Stimulated activated CD4-positive, alpha-beta T cell treated with anti-CD3 and anti-CD28 coated beads, Interleukin-12 subunit alpha, Interleukin-12 subunit beta, amount 100 ng/mL, for 48 hours (primary cell): ENCODE measurements around the gene FAM117B.
"Not testable (repeated sequence)": the region's sequence is repeated elsewhere in the genome, so short reads cannot be mapped to it uniquely, and the experiment has no call there.

Source experiments
- DNase-seq, 3 donors: peaks; one replicate each; pipeline ENCODE4 v3.0.0-alpha.2; 2020; ENCODE audit warnings: low read depth in 2 of 3, low spot score in 1 of 3

FAM117B gene

DNA sequence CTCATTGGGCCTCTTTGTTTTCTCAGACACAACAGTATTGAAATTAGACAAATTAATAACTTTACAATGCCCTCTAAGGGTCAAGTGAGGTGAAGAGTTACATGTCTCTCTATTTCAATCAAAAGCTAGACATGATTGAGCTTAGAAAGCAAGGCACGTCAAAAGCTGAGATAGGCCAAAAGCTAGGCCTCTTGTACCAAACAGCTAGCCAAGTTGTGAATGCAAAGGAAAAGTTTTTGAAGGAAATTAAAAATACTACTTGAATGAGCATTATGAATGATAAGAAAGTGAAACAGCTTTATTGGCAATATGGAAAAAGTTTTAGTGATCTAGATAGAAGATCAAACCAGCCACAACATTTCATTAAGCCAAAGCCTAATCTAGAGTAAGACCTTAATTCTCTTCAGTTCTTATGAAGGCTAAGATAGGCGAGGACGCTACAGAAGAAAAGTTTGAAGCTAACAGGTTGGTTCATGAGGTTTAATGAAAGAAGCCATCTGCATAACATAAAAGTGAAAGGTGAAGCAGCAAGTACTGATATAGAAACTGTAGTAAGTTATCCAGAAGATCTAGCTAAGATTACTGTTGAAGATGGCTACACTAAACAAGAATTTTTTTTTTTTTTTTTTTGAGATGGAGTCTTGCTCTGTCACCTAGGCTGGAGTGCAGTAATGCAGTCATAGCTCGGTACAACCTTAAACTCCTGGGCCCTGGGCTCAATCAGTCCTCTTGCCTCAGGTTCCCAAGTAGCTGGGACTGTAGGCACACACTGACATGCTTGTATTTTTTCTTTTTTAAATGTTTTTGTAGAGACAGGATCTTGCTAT lies 65.5 kb downstream of the FAM117B start:
- DNase-seq, result no peak

- no peak for DNase-seq
Measured at GRCh38 chr2:202703091-202703490, 68.3 kb downstream of the FAM117B start.

DNA sequence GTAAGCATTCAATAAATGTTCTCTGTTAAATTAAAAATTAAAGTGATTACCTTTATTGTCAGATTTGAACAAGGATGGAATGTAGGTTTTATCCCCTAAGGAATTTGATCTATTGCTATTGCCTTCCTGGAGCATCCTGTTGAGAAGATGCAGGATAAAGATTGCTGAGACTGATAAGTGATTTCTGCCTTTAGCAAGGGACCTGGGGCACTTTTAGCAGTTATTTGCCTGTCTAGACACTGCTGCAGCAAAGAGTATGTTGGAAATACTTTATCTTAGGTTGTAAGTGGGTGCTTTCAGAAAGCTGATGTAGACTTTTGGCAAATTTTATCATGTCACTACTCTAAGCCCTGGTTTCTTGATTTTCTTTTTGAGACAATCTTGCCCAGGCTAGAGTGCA lies 69.5 kb downstream of the FAM117B start:
- no peak for DNase-seq

DNA sequence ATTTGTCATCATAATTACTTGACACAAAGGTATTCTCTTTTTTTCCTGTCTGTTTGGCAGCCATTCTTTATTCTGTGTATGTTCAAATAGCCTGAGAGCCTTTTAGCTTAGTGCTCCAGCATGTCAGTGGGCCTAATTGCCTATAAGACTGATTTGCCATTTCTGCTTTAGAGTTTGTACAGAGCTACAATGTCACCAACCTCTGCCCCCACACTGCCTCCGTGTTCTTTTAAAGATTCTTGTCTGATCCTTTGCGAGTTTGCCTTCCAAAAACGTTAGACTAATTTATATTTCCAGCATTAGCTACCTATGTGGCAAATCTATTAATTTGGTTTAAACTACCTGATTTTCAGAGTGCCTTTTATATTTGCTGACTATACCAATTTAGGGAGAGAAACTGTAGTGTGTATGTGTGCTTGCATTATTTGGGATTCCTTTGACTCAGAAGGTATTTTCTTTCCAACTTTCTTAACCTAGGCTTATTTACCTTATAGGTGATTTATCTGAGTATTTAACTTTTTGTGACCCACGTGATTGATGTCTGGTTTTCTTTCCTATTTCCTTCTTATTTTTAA lies 70.8 kb downstream of the FAM117B start:
- DNase-seq, result no peak

DNA sequence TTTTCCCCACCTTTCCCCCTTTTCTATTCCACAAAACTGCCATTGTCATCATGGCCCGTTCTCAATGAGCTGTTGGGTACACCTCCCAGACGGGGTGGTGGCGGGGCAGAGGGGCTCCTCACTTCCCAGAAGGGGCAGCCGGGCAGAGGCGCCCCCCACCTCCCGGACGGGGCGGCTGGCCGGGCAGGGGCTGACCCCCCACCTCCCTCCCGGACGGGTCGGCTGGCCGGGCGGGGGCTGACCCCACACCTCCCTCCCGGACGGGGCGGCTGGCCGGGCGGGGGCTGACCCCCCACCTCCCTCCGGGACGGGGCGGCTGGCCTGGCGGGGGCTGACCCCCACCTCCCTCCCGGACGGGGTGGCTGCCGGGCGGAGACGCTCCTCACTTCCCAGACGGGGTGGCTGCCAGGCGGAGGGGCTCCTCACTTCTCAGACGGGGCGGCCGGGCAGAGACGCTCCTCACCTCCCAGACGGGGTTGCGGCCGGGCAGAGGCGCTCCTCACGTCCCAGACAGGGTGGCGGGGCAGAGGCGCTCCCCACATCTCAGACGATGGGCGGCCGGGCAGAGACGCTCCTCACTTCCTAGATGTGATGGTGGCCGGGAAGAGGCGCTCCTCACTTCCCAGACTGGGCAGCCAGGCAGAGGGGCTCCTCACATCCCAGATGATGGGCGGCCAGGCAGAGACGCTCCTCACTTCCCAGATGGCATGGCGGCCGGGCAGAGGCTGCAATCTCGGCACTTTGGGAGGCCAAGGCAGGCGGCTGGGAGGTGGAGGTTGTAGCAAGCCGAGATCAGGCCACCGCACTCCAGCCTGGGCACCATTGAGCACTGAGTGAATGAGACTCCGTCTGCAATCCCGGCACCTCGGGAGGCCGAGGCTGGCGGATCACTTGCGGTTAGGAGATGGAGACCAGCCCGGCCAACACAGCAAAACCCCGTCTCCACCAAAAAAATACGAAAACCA lies 80.5 kb downstream of the FAM117B start:
- not testable (repeated sequence) for DNase-seq

GRCh38 chr2:202716114-202716718 lies 81.4 kb downstream of the FAM117B start:
- no peak for DNase-seq

DNA sequence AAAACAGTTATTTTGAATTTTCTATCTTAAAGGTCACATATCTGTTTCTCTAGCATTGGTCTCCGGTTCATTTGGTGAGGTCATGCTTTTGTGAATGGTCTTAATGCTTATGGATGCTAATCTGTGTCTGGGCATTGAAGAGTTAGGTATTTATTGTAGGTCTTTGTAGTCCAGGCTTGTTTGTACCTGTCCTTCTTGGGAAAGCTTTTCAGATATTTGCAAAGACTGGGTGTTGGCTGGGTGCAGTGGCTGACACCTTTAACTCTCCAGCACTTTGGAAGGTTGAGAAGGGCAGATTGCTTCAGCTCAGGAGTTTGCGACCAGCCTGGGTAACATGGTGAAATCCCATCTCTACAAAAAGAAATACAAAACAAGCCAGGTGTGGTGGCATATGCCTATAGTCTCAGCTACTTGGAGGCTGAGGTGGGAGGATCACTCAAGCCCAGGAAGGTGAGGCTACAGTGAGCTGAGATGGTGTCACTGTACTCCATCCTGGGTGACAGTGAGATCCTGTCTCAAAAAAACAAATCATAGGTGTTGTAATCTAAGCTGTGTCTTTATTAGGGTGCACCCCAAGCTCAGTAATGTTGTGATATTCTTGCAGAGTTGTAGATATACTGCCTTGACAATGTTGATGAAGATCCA lies 82.3 kb downstream of the FAM117B start:
- no peak for DNase-seq

GRCh38 chr2:202717598-202718310 lies 83.0 kb downstream of the FAM117B start:
- no peak for DNase-seq

DNA sequence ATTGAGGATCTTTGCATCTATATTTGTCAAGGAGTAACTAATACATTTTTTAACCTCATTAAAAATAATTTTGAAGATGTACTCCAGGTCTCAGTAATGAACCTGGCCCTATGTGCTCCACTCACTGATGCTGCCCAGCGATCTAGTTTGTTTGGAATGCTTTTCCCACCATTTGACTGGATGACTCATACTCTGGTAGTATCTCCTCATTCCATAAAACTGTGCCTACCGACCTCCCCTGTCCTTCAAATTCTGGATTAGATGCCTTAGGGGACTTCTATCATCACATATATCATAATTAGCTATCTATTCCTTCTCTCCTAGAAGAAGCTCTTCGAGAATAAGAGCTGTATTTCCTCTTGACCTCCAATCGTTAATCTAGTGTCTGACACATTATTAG lies 83.8 kb downstream of the FAM117B start:
- no peak for DNase-seq

DNA sequence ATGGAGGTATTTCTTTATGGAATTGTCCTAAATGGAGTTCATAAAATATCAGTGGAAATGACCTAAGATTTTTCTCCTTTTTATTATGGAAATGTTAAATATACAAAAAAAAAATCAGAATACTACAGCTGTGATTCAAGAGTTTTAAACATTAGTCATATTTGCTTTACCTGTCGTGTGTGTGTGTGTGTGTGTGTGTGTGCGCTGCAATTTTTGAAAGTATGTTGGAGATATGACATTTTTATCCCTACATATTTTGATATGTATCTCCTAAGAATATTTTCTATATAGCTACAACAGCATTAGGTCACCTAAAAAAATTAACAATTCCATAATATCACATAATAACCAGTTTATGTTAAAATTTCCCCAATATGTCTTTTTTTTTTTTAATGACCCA lies 85.5 kb downstream of the FAM117B start:
- DNase-seq, result no peak

DNA sequence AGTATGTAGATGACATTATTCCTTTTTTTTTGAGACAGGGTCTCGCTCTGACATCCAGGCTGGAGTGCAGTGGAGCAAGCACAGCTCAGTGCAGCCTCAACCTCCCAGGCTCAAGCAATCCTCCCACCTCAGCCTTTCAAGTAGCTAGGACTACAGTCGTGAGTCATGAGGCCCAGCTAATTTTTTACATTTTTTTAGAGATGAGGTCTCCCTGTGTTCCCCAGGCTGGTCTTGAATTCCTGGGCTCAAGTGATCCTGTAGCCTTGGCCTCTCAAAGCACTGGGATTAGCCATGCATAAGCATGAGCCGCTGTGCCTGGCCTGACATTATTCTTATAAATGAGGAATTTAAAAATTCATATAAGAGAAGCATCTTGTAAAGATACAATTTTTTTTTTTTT lies 86.9 kb downstream of the FAM117B start:
- no peak for DNase-seq

DNA sequence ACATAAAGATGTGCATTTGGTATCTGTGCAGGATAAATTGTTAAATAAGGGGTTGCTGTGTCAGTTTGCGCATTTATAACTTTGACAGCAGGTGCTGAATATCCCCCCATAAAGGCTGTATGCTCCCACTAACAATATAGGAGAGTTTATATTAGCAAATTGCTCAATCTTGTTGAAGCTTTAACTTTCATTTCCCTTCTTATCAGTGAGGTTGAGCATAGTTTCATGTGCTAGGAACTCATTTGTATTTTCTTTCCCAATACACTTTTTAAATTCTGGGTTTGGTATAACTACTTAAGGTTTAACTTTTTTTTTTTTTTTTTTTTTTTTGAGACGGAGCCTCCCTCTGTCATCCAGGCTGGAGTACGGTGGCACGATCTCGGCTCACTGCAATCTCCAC lies 89.0 kb downstream of the FAM117B start:
- no peak for DNase-seq

GRCh38 chr2:202726070-202726469 lies 91.3 kb downstream of the FAM117B start:
- no peak for DNase-seq

DNA sequence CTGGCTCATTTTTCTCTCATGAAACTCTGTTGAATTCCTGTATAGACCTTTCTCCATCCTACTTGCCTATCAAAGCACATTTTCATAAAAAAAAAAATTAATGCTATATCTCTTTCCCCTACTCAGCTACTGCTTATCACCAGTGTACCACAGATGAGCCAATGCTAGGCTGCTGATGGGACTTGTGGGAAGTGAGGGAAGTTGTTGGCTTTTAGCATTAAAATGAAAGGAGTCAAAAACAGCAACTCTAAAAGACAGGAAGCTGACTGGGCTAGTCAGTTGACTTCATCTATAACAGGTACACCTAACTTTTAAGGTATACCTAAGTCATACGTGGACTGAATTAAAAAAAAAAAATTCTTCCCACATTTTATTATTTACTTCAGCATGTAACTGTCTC lies 102.1 kb downstream of the FAM117B start:
- DNase-seq, result no peak

GRCh38 chr2:202743613-202744012 lies 108.8 kb downstream of the FAM117B start:
- DNase-seq, result no peak

- no peak for DNase-seq
Measured at GRCh38 chr2:202749477-202749876, 114.7 kb downstream of the FAM117B start.

- no peak for DNase-seq
Measured at GRCh38 chr2:202750763-202751427, 116.1 kb downstream of the FAM117B start.

GRCh38 chr2:202752071-202752470 lies 117.3 kb downstream of the FAM117B start:
- no peak for DNase-seq

- DNase-seq, result no peak
Measured at GRCh38 chr2:202754936-202755335, 120.2 kb downstream of the FAM117B start.

GRCh38 chr2:202756598-202756997 lies 121.8 kb downstream of the FAM117B start:
- DNase-seq, result no peak
